Measurements from ENCODE around the gene FRYL. TPM values are rescaled to one million over a fixed set of nuclear protein-coding genes. Genes with fewer than 3 reads are reported as not detected.

FRYL gene
- total RNA-seq, 1 experiment from 2014 or later = 45.8 TPM

DNA sequence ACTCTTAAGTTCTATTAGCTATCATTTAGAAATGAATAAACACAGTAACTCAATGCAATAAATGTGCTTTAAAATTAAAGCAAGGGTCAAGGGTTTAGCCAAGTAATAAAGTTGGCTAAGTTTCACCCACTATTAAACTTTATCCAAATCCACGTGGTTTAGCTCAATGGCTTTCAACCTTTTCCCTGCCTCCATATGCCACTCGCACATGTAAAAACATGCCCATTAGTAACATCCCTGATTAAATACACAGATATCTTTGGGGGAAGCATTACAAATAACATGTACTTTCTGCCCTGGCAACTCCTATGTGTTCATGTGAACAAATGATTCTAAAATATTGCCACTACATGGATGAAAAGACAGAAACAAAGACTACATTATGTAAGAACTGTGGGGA, 159.2 kb downstream of the FRYL start:
- Mint-ChIP-seq H3K4me1 (ENCODE audit: low read depth, unreplicated experiment) (no peaks in the 10 kb centered on the region), H3K4me3 (ENCODE audit: low read depth, unreplicated experiment) (no peak overlapping the region), H3K27me3 (ENCODE audit: unreplicated experiment) (no peaks in the 10 kb centered on the region), H3K27ac (ENCODE audit: unreplicated experiment) (no peak overlapping the region), H3K9me3 (ENCODE audit: low read depth, unreplicated experiment) (no peaks in the 10 kb centered on the region), H3K36me3 (ENCODE audit: insufficient read depth, unreplicated experiment) (no peaks in the 10 kb centered on the region)
- intact Hi-C loops (cut with micrococcal nuclease; ENCODE audit: unreplicated experiment) = no loop called here
- no peak for DNase-seq
- no TSS peak for BruUV-seq (replicated peaks)
- TF ChIP-seq, protein P1, sequence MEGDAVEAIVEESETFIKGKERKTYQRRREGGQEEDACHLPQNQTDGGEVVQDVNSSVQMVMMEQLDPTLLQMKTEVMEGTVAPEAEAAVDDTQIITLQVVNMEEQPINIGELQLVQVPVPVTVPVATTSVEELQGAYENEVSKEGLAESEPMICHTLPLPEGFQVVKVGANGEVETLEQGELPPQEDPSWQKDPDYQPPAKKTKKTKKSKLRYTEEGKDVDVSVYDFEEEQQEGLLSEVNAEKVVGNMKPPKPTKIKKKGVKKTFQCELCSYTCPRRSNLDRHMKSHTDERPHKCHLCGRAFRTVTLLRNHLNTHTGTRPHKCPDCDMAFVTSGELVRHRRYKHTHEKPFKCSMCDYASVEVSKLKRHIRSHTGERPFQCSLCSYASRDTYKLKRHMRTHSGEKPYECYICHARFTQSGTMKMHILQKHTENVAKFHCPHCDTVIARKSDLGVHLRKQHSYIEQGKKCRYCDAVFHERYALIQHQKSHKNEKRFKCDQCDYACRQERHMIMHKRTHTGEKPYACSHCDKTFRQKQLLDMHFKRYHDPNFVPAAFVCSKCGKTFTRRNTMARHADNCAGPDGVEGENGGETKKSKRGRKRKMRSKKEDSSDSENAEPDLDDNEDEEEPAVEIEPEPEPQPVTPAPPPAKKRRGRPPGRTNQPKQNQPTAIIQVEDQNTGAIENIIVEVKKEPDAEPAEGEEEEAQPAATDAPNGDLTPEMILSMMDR (IDR thresholded peaks at IDR 0.05; ENCODE audit: unreplicated experiment) = no peak
- CTCF ChIA-PET = no interaction called here

DNA sequence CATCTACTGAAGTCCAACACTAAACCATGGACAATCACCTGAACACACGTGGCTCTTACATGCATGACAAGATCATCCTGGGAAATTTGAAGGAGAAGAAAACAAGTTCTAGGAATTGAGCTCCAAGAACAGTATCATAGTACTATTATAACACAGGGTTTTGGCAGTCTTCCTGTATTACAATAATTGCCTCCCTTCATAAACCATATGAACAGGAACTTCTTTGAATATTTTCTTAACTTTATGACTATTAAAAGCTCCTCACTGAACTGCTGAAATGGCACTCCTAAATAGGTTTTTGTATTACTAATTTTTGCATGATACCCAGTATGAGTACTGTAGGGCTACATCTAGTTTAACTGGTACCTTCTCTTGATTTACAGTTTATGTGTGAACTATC, 160.0 kb downstream of the FRYL start:
- Mint-ChIP-seq H3K9me3 (ENCODE audit: low read depth, unreplicated experiment) (no peaks in the 10 kb centered on the region), H3K27me3 (ENCODE audit: unreplicated experiment) (no peaks in the 10 kb centered on the region), H3K4me1 (ENCODE audit: low read depth, unreplicated experiment) (no peaks in the 10 kb centered on the region), H3K27ac (ENCODE audit: unreplicated experiment) (no peak overlapping the region), H3K36me3 (ENCODE audit: insufficient read depth, unreplicated experiment) (no peaks in the 10 kb centered on the region), H3K4me3 (ENCODE audit: low read depth, unreplicated experiment) (no peak overlapping the region)
- CTCF ChIA-PET = no interaction called here
- no TSS peak for BruUV-seq (replicated peaks)
- TF ChIP-seq, protein P1 (IDR thresholded peaks at IDR 0.05; ENCODE audit: unreplicated experiment) = no peak
- intact Hi-C loops (cut with micrococcal nuclease; ENCODE audit: unreplicated experiment) = no loop called here
- DNase-seq = no peak

DNA sequence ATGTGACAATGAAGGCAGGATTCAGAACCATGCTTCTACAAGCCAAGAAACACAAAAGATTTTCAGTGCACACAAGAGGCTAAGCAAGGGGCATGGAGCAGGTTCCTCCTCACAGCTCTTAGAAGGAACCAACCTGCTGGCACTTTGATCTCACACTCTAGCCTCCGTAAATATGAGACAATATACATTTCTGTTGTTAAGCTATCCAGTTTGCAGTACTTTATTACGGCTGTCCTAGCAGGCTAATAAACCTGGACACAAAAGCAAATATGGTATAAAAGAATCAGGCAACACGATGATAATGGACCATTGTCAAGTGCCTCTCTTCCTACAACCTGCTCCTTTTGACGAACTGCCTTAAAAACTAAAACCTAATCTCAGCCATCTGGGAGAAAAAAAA, 175.6 kb downstream of the FRYL start:
- H3K27ac Mint-ChIP-seq (ENCODE audit: unreplicated experiment) = no peak overlapping the region
- H3K36me3 Mint-ChIP-seq (ENCODE audit: insufficient read depth, unreplicated experiment) = no peaks in the 10 kb centered on the region
- intact Hi-C loops (cut with micrococcal nuclease; ENCODE audit: unreplicated experiment) = loop anchor here (5.0 kb wide), 1 partner anchor 63 kb away; no protein-coding TSS in a partner anchor
- BruUV-seq (replicated peaks) = no TSS peak
- DNase-seq = no peak
- no peaks in the 10 kb centered on the region for H3K9me3 Mint-ChIP-seq (ENCODE audit: low read depth, unreplicated experiment)
- no peak overlapping the region for H3K4me3 Mint-ChIP-seq (ENCODE audit: low read depth, unreplicated experiment)
- H3K27me3 Mint-ChIP-seq (ENCODE audit: unreplicated experiment) = no peaks in the 10 kb centered on the region
- CTCF ChIA-PET = interaction anchor here (1.1 kb wide), 1 partner anchor 26 kb away, joined by 3 read pairs; no protein-coding TSS in a partner anchor
- H3K4me1 Mint-ChIP-seq (ENCODE audit: low read depth, unreplicated experiment) = peaks cover 19% of the 10 kb centered on the region
- TF ChIP-seq, protein P1 (IDR thresholded peaks at IDR 0.05; ENCODE audit: unreplicated experiment) = no peak

DNA sequence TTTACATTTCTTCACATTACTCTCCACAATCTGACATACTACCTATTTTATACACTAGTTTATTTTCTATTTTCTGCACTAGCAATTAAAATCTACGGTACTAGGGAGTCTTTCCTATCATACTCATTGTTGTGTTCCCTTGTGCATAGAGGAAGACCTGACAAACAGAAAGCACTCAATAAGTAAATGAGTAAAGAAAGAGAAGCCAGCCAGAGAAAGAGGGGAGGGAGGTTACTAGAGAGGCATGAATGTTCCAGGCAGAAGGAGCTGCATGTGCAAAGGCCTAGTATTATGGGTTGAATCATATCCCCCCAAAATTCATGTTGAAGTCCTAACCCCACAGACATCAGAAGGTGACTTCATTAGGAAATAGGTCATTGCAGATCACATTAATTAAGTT, 176.0 kb downstream of the FRYL start:
- TF ChIP-seq, protein P1 (IDR thresholded peaks at IDR 0.05; ENCODE audit: unreplicated experiment) = no peak
- intact Hi-C loops (cut with micrococcal nuclease; ENCODE audit: unreplicated experiment) = loop anchor here (5.0 kb wide), 1 partner anchor 63 kb away; no protein-coding TSS in a partner anchor
- H3K4me1 Mint-ChIP-seq (ENCODE audit: low read depth, unreplicated experiment) = peaks cover 19% of the 10 kb centered on the region
- no TSS peak for BruUV-seq (replicated peaks)
- no peaks in the 10 kb centered on the region for H3K36me3 Mint-ChIP-seq (ENCODE audit: insufficient read depth, unreplicated experiment)
- peak overlapping the region; percentile 69 for H3K27ac Mint-ChIP-seq (ENCODE audit: unreplicated experiment)
- no peak overlapping the region for H3K4me3 Mint-ChIP-seq (ENCODE audit: low read depth, unreplicated experiment)
- no peak for DNase-seq
- CTCF ChIA-PET = interaction anchor here (1.1 kb wide), 1 partner anchor 25 kb away, joined by 3 read pairs; no protein-coding TSS in a partner anchor
- H3K27me3 Mint-ChIP-seq (ENCODE audit: unreplicated experiment) = no peaks in the 10 kb centered on the region
- H3K9me3 Mint-ChIP-seq (ENCODE audit: low read depth, unreplicated experiment) = no peaks in the 10 kb centered on the region

Measured in Calu3 (cell line).